Common myeloid progenitor, CD34-positive (primary cell): ENCODE data around the gene GSG1L.

Experiments
- CTCF ChIA-PET: fragments of 350-600 bp; sonication (Branson Sonifier 250); formaldehyde crosslinking; loops from one replicate; lab custom pipeline; 2021; ENCODE audit warnings: antibody characterized with exemption; lab: Charles Lee
- POLR2A ChIA-PET: fragments of 350-600 bp; sonication (Branson Sonifier 250); formaldehyde crosslinking; loops from one replicate; lab custom pipeline; 2021; ENCODE audit warnings: antibody characterized with exemption; lab: Charles Lee
- DNase-seq, 3 donors: peaks; one replicate each; pipeline versions ENCODE4 v3.0.0 to v3.0.0-alpha.2; 2013
- H3K27ac ChIP-seq, 2 experiments: 1 replicate in 1 of 2; 2 replicates in 1 of 2; pipeline ENCODE4 v1.7.0; 2013; ENCODE audit warnings: inconsistent platforms in 2 of 2, low read length in 2 of 2, mild to moderate bottlenecking in 2 of 2, low read depth in 1 of 2, moderate library complexity in 1 of 2; ENCODE audit not compliant: severe bottlenecking in 2 of 2, insufficient read depth in 1 of 2, poor library complexity in 1 of 2
- H3K27me3 ChIP-seq, 5 experiments: replicated peaks in 2 of 5; 1 replicate in 3 of 5; 2 replicates in 2 of 5; pipeline versions ENCODE4 v1.6.1 to v1.7.0; 2013; ENCODE audit warnings: low read length in 4 of 5, mild to moderate bottlenecking in 2 of 5, moderate library complexity in 2 of 5, inconsistent platforms in 1 of 5; ENCODE audit not compliant: insufficient read depth in 5 of 5, control insufficient read depth in 4 of 5
- H3K36me3 ChIP-seq, 4 experiments: 1 replicate in 2 of 4; 2 replicates in 2 of 4; pipeline versions ENCODE4 v1.6.1 to v1.7.0; 2013; ENCODE audit warnings: low read length in 3 of 4, control low read depth in 1 of 4, mild to moderate bottlenecking in 1 of 4; ENCODE audit not compliant: control insufficient read depth in 4 of 4, insufficient read depth in 4 of 4
- H3K4me1 ChIP-seq, 4 experiments: 1 replicate in 3 of 4; 2 replicates in 1 of 4; pipeline versions ENCODE4 v1.6.1 to v1.7.1; 2013; ENCODE audit warnings: low read length in 3 of 4, mild to moderate bottlenecking in 3 of 4, control low read depth in 1 of 4, inconsistent platforms in 1 of 4, moderate library complexity in 1 of 4; ENCODE audit not compliant: control insufficient read depth in 4 of 4, insufficient read depth in 4 of 4; ENCODE audit errors: control extremely low read depth in 1 of 4
- H3K4me3 ChIP-seq, 7 experiments: 1 replicate in 4 of 7; 2 replicates in 3 of 7; pipeline versions ENCODE4 v1.5.1 to v1.7.0; 2013; ENCODE audit warnings: mild to moderate bottlenecking in 7 of 7, low read length in 6 of 7, moderate library complexity in 6 of 7, inconsistent platforms in 2 of 7, low read depth in 2 of 7, control low read depth in 1 of 7; ENCODE audit not compliant: insufficient read depth in 4 of 7, control insufficient read depth in 1 of 7; ENCODE audit errors: extremely low read depth in 1 of 7
- H3K9me3 ChIP-seq, 5 experiments: 1 replicate in 4 of 5; 2 replicates in 1 of 5; pipeline versions ENCODE4 v1.6.1 to v1.7.1; 2013; ENCODE audit warnings: low read length in 4 of 5, mild to moderate bottlenecking in 2 of 5, inconsistent platforms in 1 of 5, low read depth in 1 of 5, moderate library complexity in 1 of 5; ENCODE audit not compliant: control insufficient read depth in 4 of 5, insufficient read depth in 2 of 5; ENCODE audit errors: control extremely low read depth in 1 of 5
- WGBS: methylation state at CpG from one replicate; pipeline ENCODE4 v1.1.5; 2013; ENCODE audit not compliant: insufficient coverage; 5-methylcytosine and 5-hydroxymethylcytosine counted together

The GSG1L gene

GRCh38 chr16:27802664-27803439 lies 260.7 kb downstream of the GSG1L start:
- Histone ChIP-seq H3K4me1 (peaks cover 0 to 5% (median 2%) of the 10 kb centered on the region in 4 experiments), H3K27ac (no peak overlapping the region), H3K36me3 (no peaks in the 10 kb centered on the region), H3K9me3 (no peaks in the 10 kb centered on the region), H3K27me3 (peaks cover 0 to 15% (median 7%) of the 10 kb centered on the region in 5 experiments), H3K4me3 (no peak overlapping the region)
- 79% methylated on average over 12 of the region's 12 CpGs for WGBS
- ChIA-PET POLR2A (no interaction called here), CTCF (no interaction called here)
- no peak for DNase-seq

GRCh38 chr16:27801289-27801945 lies 262.1 kb downstream of the GSG1L start:
- Histone ChIP-seq H3K9me3 (no peaks in the 10 kb centered on the region), H3K36me3 (no peaks in the 10 kb centered on the region), H3K4me1 (peaks cover 0 to 5% (median 2%) of the 10 kb centered on the region in 4 experiments), H3K27ac (no peak overlapping the region), H3K4me3 (no peak overlapping the region), H3K27me3 (peaks cover 0 to 13% (median 7%) of the 10 kb centered on the region in 5 experiments)
- POLR2A ChIA-PET: no interaction called here
- 89% methylated on average over 15 of the region's 18 CpGs for WGBS
- CTCF ChIA-PET: no interaction called here
- DNase-seq: no peak

GRCh38 chr16:27800817-27801216 lies 262.7 kb downstream of the GSG1L start:
- no peak overlapping the region for H3K27ac ChIP-seq
- H3K27me3 ChIP-seq: peaks cover 0 to 13% (median 7%) of the 10 kb centered on the region in 5 experiments
- no peaks in the 10 kb centered on the region for H3K9me3 ChIP-seq
- no peak for DNase-seq
- 80% methylated on average over 9 of the region's 9 CpGs for WGBS
- ChIA-PET CTCF (no interaction called here), POLR2A (no interaction called here)
- H3K4me3 ChIP-seq: no peak overlapping the region
- H3K36me3 ChIP-seq: no peaks in the 10 kb centered on the region
- H3K4me1 ChIP-seq: peaks cover 0 to 5% (median 2%) of the 10 kb centered on the region in 4 experiments

- POLR2A ChIA-PET: no interaction called here
- 91% methylated on average over 7 of the region's 8 CpGs for WGBS
- H3K27me3 ChIP-seq: peaks cover 0 to 13% (median 7%) of the 10 kb centered on the region in 5 experiments
- no peak overlapping the region for H3K4me3 ChIP-seq
- DNase-seq: no peak
- H3K36me3 ChIP-seq: no peaks in the 10 kb centered on the region
- peaks cover 0 to 5% (median 2%) of the 10 kb centered on the region in 4 experiments for H3K4me1 ChIP-seq
- H3K9me3 ChIP-seq: no peaks in the 10 kb centered on the region
- CTCF ChIA-PET: no interaction called here
- no peak overlapping the region for H3K27ac ChIP-seq
Observed at GRCh38 chr16:27799896-27800295, 263.6 kb downstream of the GSG1L start.

GRCh38 chr16:27798241-27798640 lies 265.3 kb downstream of the GSG1L start:
- 37% methylated on average over 5 of the region's 5 CpGs for WGBS
- CTCF ChIA-PET: no interaction called here
- POLR2A ChIA-PET: no interaction called here

GRCh38 chr16:27795992-27796614 lies 267.4 kb downstream of the GSG1L start:
- H3K4me1 ChIP-seq: no peaks in the 10 kb centered on the region
- no peaks in the 10 kb centered on the region for H3K27me3 ChIP-seq
- 44% methylated on average over 8 of the region's 11 CpGs for WGBS
- ChIA-PET CTCF (no interaction called here), POLR2A (no interaction called here)
- H3K9me3 ChIP-seq: no peaks in the 10 kb centered on the region
- no peaks in the 10 kb centered on the region for H3K36me3 ChIP-seq
- no peak overlapping the region for H3K27ac ChIP-seq
- no peak overlapping the region for H3K4me3 ChIP-seq
- peak; percentile 14 to 65 (median 52) for DNase-seq

More at GRCh38 chr16:27798241-27798640, 265.3 kb downstream of the GSG1L start:
- no peak overlapping the region for H3K27ac ChIP-seq
- H3K27me3 ChIP-seq: peaks cover 0 to 11% (median 6%) of the 10 kb centered on the region in 5 experiments
- DNase-seq: no peak
- no peaks in the 10 kb centered on the region for H3K36me3 ChIP-seq
- H3K9me3 ChIP-seq: no peaks in the 10 kb centered on the region
- no peaks in the 10 kb centered on the region for H3K4me1 ChIP-seq
- no peak overlapping the region for H3K4me3 ChIP-seq

- Histone ChIP-seq H3K4me3 (no peak overlapping the region), H3K9me3 (no peaks in the 10 kb centered on the region), H3K36me3 (no peaks in the 10 kb centered on the region), H3K27ac (no peak overlapping the region), H3K4me1 (no peaks in the 10 kb centered on the region), H3K27me3 (no peaks in the 10 kb centered on the region)
- ChIA-PET POLR2A (no interaction called here), CTCF (no interaction called here)
- DNase-seq: no peak
Observed at GRCh38 chr16:27793249-27793622, 270.3 kb downstream of the GSG1L start.
